ENCODE data around the gene RMND1. TPM values are rescaled to one million over a fixed set of nuclear protein-coding genes. Genes with fewer than 3 reads are reported as not detected.

RMND1 gene
- polyA plus RNA-seq, 3 donors = 5.7 to 6.7 (median 6.6) TPM

DNA sequence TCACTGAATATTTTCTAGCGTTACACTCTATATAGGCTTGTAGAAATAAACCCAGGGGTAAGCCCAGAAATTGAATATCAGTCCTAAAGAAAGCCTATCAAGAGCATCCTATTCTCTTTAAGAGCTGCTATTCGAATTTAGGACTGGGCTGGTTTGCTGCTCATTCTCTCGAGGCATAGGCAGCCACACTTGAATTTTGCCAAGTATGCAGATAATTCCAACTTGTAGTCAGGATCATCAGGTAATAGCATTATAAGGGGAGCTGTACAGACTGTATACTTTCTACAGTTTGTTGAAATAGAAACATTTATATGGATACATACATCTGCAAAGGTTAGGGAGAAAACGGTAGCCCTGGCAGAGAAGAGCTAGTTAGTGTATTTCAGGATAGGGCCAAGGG, 58.5 kb downstream of the RMND1 start:
- peak overlapping the region in 4 of 7 donors; percentile 5 to 55 (median 24) for H3K27ac Mint-ChIP-seq
- Histone ChIP-seq H3K4me1 (ENCODE audit: control insufficient read depth in 1 of 2, insufficient read depth in 2 of 2, low read length in 2 of 2) (peaks cover 30 to 35% of the 10 kb centered on the region in 2 donors), H2AFZ (ENCODE audit: insufficient read depth, low read depth, low read length, poor library complexity, severe bottlenecking) (no peak overlapping the region), H3K9me3 (replicated peaks in 1 of 2; ENCODE audit: control insufficient read depth in 1 of 2, insufficient read depth in 1 of 2, low read length in 2 of 2) (no peaks in the 10 kb centered on the region), H3K27me3 (ENCODE audit: control insufficient read depth in 2 of 2, insufficient read depth in 2 of 2, low read length in 2 of 2) (no peaks in the 10 kb centered on the region), H3K79me2 (ENCODE audit: insufficient read depth, low read length) (peaks cover 81% of the 10 kb centered on the region), H4K20me1 (ENCODE audit: insufficient read depth, low read length) (peaks cover 68% of the 10 kb centered on the region), H3K4me2 (replicated peaks; ENCODE audit: extremely low read depth, low read length, poor library complexity, severe bottlenecking) (no peak overlapping the region), H3K27ac (ENCODE audit: low read depth in 1 of 2, low read length in 2 of 2) (peak overlapping the region in 1 of 2 donors; percentile 76), H3K4me3 (replicated peaks in 1 of 3; ENCODE audit: low read depth in 2 of 3, low read length in 3 of 3) (peak overlapping the region in 1 of 3 experiments; percentile 82), H3K9ac (ENCODE audit: insufficient read depth, low read length, poor library complexity, severe bottlenecking) (no peak overlapping the region), H3K36me3 (replicated peaks in 1 of 2; ENCODE audit: control insufficient read depth in 1 of 2, insufficient read depth in 2 of 2, low read length in 2 of 2) (peaks cover 1 to 17% of the 10 kb centered on the region in 2 donors)
- no peaks in the 10 kb centered on the region for H3K9me3 Mint-ChIP-seq
- intact Hi-C loops (cut with micrococcal nuclease) = loop anchor here (5.0 to 10.0 kb wide), 3 partner anchors 59 to 1581 kb away; partner anchors contain the start of gene RMND1 (in 1 of the 2)
- no peak for DNase-seq
- TF ChIP-seq, protein P1, sequence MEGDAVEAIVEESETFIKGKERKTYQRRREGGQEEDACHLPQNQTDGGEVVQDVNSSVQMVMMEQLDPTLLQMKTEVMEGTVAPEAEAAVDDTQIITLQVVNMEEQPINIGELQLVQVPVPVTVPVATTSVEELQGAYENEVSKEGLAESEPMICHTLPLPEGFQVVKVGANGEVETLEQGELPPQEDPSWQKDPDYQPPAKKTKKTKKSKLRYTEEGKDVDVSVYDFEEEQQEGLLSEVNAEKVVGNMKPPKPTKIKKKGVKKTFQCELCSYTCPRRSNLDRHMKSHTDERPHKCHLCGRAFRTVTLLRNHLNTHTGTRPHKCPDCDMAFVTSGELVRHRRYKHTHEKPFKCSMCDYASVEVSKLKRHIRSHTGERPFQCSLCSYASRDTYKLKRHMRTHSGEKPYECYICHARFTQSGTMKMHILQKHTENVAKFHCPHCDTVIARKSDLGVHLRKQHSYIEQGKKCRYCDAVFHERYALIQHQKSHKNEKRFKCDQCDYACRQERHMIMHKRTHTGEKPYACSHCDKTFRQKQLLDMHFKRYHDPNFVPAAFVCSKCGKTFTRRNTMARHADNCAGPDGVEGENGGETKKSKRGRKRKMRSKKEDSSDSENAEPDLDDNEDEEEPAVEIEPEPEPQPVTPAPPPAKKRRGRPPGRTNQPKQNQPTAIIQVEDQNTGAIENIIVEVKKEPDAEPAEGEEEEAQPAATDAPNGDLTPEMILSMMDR (IDR thresholded peaks at IDR 0.05) = no peak
- H3K4me1 Mint-ChIP-seq = peaks cover 47% of the 10 kb centered on the region
- H3K27me3 Mint-ChIP-seq (ENCODE audit: low read depth in 3 of 3) = no peaks in the 10 kb centered on the region
- H3K36me3 Mint-ChIP-seq = peaks cover 10 to 20% of the 10 kb centered on the region in 2 donors
- WGBS (ENCODE audit: insufficient coverage) = no CpG with 5 or more reads among the region's 4 CpGs
- H3K4me3 Mint-ChIP-seq = no peak overlapping the region

DNA sequence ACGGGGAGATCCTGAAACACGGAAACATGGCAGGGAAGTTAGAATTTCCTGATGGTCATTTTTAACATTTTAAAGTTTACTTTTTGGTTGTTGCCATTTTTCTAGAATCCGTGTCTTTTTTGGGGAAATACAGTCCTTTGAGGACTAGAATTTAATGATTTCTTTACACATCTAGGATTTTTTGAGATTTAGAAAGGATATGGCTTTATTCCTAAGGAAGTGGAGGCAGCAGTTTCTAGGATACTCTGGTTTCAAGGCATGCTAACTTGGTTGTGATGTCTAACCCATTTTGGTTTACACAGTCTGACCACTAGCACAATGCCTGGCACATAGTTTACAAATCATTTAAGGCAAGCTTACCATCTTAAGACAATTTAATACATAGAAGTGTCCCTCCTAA, 59.5 kb downstream of the RMND1 start:
- intact Hi-C loops (cut with micrococcal nuclease) = loop anchor here (5.0 to 10.0 kb wide), 3 partner anchors 60 to 1582 kb away; partner anchors contain the start of gene RMND1 (in 1 of the 2)
- 0% methylated on average over 2 of the region's 3 CpGs for WGBS (ENCODE audit: insufficient coverage)
- Mint-ChIP-seq H3K4me3 (peak overlapping the region; percentile 89 to 96), H3K4me1 (peaks cover 53% of the 10 kb centered on the region), H3K9me3 (no peaks in the 10 kb centered on the region), H3K27me3 (ENCODE audit: low read depth in 3 of 3) (no peaks in the 10 kb centered on the region), H3K36me3 (peaks cover 6 to 12% of the 10 kb centered on the region in 2 donors), H3K27ac (peak overlapping the region; percentile 82 to 94 (median 91))
- Histone ChIP-seq H3K4me3 (replicated peaks in 1 of 3; ENCODE audit: low read depth in 2 of 3, low read length in 3 of 3) (peak overlapping the region; percentile 56 to 92 (median 82)), H3K79me2 (ENCODE audit: insufficient read depth, low read length) (peaks cover 81% of the 10 kb centered on the region), H3K9me3 (replicated peaks in 1 of 2; ENCODE audit: control insufficient read depth in 1 of 2, insufficient read depth in 1 of 2, low read length in 2 of 2) (no peaks in the 10 kb centered on the region), H3K36me3 (replicated peaks in 1 of 2; ENCODE audit: control insufficient read depth in 1 of 2, insufficient read depth in 2 of 2, low read length in 2 of 2) (peaks cover 0 to 11% of the 10 kb centered on the region in 2 donors), H3K27ac (ENCODE audit: low read depth in 1 of 2, low read length in 2 of 2) (peak overlapping the region in 1 of 2 donors; percentile 76), H3K27me3 (ENCODE audit: control insufficient read depth in 2 of 2, insufficient read depth in 2 of 2, low read length in 2 of 2) (no peaks in the 10 kb centered on the region), H3K4me1 (ENCODE audit: control insufficient read depth in 1 of 2, insufficient read depth in 2 of 2, low read length in 2 of 2) (peaks cover 35 to 45% of the 10 kb centered on the region in 2 donors), H4K20me1 (ENCODE audit: insufficient read depth, low read length) (peaks cover 58% of the 10 kb centered on the region), H2AFZ (ENCODE audit: insufficient read depth, low read depth, low read length, poor library complexity, severe bottlenecking) (no peak overlapping the region), H3K9ac (ENCODE audit: insufficient read depth, low read length, poor library complexity, severe bottlenecking) (peak overlapping the region; percentile 34), H3K4me2 (replicated peaks; ENCODE audit: extremely low read depth, low read length, poor library complexity, severe bottlenecking) (peak overlapping the region; percentile 88)
- TF ChIP-seq, protein P1 (IDR thresholded peaks at IDR 0.05) = no peak
- no peak for DNase-seq
